ENCODE measurements around the gene TRUB2. TPM values are rescaled to one million over a fixed set of nuclear protein-coding genes. Genes with fewer than 3 reads are reported as not detected.
A peak's percentile ranks its signal among the peaks of the same experiment; 100 is the strongest.

The TRUB2 gene
- total RNA-seq, 1 experiment from 2014 or later: 33.2 TPM

GRCh38 chr9:128296340-128297220, 25.7 kb downstream of the TRUB2 start:
- Mint-ChIP-seq H3K9me3 (no peaks in the 10 kb centered on the region), H3K36me3 (no peaks in the 10 kb centered on the region), H3K4me3 (no peak overlapping the region), H3K27ac (peak overlapping the region; percentile 23; the same call in 1 of the 2 replicates), H3K4me1 (no peaks in the 10 kb centered on the region), H3K27me3 (ENCODE audit: low read depth) (peaks cover 2% of the 10 kb centered on the region; the same call in 1 of the 2 replicates)
- DNase-seq (ENCODE audit: low spot score) (no peak), ATAC-seq (no peak)
- ChIA-PET CTCF (interaction anchor here (0.6 to 3.6 kb wide), 8 partner anchors 8 to 313 kb away, joined by 3 to 49 read pairs (median 7); no protein-coding TSS in a partner anchor), POLR2A (no interaction called here)
- no peak for TF ChIP-seq RORB (CRISPR knock-in tag; IDR thresholded peaks at IDR 0.05)
- TF ChIP-seq MAX (CRISPR knock-in tag; IDR thresholded peaks at IDR 0.05): no peak
- TF ChIP-seq, protein P1, sequence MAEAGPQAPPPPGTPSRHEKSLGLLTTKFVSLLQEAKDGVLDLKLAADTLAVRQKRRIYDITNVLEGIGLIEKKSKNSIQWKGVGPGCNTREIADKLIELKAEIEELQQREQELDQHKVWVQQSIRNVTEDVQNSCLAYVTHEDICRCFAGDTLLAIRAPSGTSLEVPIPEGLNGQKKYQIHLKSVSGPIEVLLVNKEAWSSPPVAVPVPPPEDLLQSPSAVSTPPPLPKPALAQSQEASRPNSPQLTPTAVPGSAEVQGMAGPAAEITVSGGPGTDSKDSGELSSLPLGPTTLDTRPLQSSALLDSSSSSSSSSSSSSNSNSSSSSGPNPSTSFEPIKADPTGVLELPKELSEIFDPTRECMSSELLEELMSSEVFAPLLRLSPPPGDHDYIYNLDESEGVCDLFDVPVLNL (CRISPR knock-in tag; IDR thresholded peaks at IDR 0.05; ENCODE audit: borderline replicate concordance, low read depth): no peak

DNA sequence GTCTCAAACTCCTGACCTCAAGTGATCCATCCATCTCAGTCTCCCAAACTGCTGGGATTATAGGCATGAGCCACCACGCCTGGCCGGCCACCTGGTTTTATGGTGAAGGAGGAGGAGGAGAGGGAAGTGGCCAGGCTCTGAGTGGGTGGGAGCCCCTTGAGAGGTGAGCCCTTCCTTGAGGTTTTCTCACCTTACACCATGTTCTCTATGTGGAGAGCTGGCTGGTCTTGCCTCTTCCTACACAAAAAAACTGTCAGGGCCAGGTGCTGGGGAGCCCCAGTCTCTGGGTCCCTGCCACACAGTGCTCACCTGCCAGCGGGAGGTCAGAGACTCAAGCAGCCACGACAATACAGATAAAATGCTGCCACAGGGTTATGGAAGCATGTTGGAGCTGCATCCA, 28.1 kb downstream of the TRUB2 start:
- DNase-seq (ENCODE audit: low spot score): no peak
- H3K9me3 Mint-ChIP-seq: no peaks in the 10 kb centered on the region
- ChIA-PET CTCF (interaction anchor here (0.7 to 3.6 kb wide), 12 partner anchors 11 to 270 kb away, joined by 3 to 49 read pairs (median 8); partner anchors contain the start of genes CERCAM, GOLGA2, SLC27A4 and SWI5), POLR2A (no interaction called here)
- H3K36me3 Mint-ChIP-seq: 0 out of 2 replicates have a peak, but pooled peaks cover under 1% of the 10 kb centered on the region
- ATAC-seq: no peak
- TF ChIP-seq ELF4 (CRISPR knock-in tag; IDR thresholded peaks at IDR 0.05; ENCODE audit: low read depth) (no peak), E2F5 (CRISPR knock-in tag; IDR thresholded peaks at IDR 0.05) (no peak), FOXP1 (CRISPR knock-in tag; IDR thresholded peaks at IDR 0.05; ENCODE audit: borderline replicate concordance) (no peak), SP1 (CRISPR knock-in tag; conservative IDR thresholded peaks at IDR 0.05) (no peak), RELA (CRISPR knock-in tag; IDR thresholded peaks at IDR 0.05; ENCODE audit: borderline replicate concordance) (no peak), KAT7 (CRISPR knock-in tag; IDR thresholded peaks at IDR 0.05; ENCODE audit: borderline replicate concordance) (no peak), TCF7 (CRISPR knock-in tag; IDR thresholded peaks at IDR 0.05; ENCODE audit: low read depth) (no peak), ZNF138 (CRISPR knock-in tag; conservative IDR thresholded peaks at IDR 0.05) (no peak), TP53 (CRISPR knock-in tag; IDR thresholded peaks at IDR 0.05) (no peak), ZNF396 (CRISPR knock-in tag; IDR thresholded peaks at IDR 0.05; ENCODE audit: borderline replicate concordance) (no peak)
- TF ChIP-seq, protein P2, sequence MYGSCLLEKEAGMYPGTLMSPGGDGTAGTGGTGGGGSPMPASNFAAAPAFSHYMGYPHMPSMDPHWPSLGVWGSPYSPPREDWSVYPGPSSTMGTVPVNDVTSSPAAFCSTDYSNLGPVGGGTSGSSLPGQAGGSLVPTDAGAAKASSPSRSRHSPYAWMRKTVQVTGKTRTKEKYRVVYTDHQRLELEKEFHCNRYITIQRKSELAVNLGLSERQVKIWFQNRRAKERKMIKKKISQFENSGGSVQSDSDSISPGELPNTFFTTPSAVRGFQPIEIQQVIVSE (CRISPR knock-in tag; IDR thresholded peaks at IDR 0.05; ENCODE audit: borderline replicate concordance): no peak
- TF ChIP-seq, protein P3, sequence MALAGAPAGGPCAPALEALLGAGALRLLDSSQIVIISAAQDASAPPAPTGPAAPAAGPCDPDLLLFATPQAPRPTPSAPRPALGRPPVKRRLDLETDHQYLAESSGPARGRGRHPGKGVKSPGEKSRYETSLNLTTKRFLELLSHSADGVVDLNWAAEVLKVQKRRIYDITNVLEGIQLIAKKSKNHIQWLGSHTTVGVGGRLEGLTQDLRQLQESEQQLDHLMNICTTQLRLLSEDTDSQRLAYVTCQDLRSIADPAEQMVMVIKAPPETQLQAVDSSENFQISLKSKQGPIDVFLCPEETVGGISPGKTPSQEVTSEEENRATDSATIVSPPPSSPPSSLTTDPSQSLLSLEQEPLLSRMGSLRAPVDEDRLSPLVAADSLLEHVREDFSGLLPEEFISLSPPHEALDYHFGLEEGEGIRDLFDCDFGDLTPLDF (CRISPR knock-in tag; IDR thresholded peaks at IDR 0.05): no peak
- no peaks in the 10 kb centered on the region for H3K27me3 Mint-ChIP-seq (ENCODE audit: low read depth)
- no peak overlapping the region for H3K4me3 Mint-ChIP-seq
- no peaks in the 10 kb centered on the region for H3K4me1 Mint-ChIP-seq
- H3K27ac Mint-ChIP-seq: no peak overlapping the region

DNA sequence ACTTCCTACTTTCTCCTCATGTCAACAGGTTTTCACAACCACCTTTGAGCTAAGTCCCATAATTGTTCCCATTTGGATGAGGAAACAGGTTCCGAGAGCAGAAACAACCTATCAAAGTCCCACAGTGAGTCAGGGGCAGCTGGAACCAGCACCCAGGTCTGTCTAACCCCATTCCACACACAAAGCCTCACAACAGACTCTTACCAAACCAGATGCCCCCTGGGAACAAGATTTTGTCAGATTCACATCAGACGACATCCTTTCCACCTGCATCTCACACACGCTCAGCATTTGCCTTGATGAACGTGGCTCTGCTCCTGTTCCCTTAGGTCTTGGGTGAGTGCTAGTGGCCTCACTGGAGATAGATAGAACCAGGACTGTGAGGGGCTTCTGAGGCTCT, 29.2 kb downstream of the TRUB2 start:
- H3K9me3 Mint-ChIP-seq: no peaks in the 10 kb centered on the region
- ATAC-seq: no peak
- peaks cover 8% of the 10 kb centered on the region for H3K36me3 Mint-ChIP-seq
- no peaks in the 10 kb centered on the region for H3K4me1 Mint-ChIP-seq
- DNase-seq (ENCODE audit: low spot score): no peak
- ChIA-PET CTCF (interaction anchor here (1.0 to 2.2 kb wide), 4 partner anchors 38 to 127 kb away, joined by 4 to 7 read pairs (median 4); partner anchors contain the start of gene CERCAM), POLR2A (no interaction called here)
- no peaks in the 10 kb centered on the region for H3K27me3 Mint-ChIP-seq (ENCODE audit: low read depth)
- H3K27ac Mint-ChIP-seq: no peak overlapping the region
- H3K4me3 Mint-ChIP-seq: no peak overlapping the region
- TF ChIP-seq ELF4 (CRISPR knock-in tag; IDR thresholded peaks at IDR 0.05; ENCODE audit: low read depth) (no peak), MAX (CRISPR knock-in tag; IDR thresholded peaks at IDR 0.05) (no peak), RORB (CRISPR knock-in tag; IDR thresholded peaks at IDR 0.05) (no peak)
- TF ChIP-seq, protein P4, sequence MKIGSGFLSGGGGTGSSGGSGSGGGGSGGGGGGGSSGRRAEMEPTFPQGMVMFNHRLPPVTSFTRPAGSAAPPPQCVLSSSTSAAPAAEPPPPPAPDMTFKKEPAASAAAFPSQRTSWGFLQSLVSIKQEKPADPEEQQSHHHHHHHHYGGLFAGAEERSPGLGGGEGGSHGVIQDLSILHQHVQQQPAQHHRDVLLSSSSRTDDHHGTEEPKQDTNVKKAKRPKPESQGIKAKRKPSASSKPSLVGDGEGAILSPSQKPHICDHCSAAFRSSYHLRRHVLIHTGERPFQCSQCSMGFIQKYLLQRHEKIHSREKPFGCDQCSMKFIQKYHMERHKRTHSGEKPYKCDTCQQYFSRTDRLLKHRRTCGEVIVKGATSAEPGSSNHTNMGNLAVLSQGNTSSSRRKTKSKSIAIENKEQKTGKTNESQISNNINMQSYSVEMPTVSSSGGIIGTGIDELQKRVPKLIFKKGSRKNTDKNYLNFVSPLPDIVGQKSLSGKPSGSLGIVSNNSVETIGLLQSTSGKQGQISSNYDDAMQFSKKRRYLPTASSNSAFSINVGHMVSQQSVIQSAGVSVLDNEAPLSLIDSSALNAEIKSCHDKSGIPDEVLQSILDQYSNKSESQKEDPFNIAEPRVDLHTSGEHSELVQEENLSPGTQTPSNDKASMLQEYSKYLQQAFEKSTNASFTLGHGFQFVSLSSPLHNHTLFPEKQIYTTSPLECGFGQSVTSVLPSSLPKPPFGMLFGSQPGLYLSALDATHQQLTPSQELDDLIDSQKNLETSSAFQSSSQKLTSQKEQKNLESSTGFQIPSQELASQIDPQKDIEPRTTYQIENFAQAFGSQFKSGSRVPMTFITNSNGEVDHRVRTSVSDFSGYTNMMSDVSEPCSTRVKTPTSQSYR (CRISPR knock-in tag; IDR thresholded peaks at IDR 0.05): no peak
- TF ChIP-seq, protein P5, sequence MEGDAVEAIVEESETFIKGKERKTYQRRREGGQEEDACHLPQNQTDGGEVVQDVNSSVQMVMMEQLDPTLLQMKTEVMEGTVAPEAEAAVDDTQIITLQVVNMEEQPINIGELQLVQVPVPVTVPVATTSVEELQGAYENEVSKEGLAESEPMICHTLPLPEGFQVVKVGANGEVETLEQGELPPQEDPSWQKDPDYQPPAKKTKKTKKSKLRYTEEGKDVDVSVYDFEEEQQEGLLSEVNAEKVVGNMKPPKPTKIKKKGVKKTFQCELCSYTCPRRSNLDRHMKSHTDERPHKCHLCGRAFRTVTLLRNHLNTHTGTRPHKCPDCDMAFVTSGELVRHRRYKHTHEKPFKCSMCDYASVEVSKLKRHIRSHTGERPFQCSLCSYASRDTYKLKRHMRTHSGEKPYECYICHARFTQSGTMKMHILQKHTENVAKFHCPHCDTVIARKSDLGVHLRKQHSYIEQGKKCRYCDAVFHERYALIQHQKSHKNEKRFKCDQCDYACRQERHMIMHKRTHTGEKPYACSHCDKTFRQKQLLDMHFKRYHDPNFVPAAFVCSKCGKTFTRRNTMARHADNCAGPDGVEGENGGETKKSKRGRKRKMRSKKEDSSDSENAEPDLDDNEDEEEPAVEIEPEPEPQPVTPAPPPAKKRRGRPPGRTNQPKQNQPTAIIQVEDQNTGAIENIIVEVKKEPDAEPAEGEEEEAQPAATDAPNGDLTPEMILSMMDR (IDR thresholded peaks at IDR 0.05): no peak
